Measurements from ENCODE around the gene COL24A1.

Gene COL24A1

DNA sequence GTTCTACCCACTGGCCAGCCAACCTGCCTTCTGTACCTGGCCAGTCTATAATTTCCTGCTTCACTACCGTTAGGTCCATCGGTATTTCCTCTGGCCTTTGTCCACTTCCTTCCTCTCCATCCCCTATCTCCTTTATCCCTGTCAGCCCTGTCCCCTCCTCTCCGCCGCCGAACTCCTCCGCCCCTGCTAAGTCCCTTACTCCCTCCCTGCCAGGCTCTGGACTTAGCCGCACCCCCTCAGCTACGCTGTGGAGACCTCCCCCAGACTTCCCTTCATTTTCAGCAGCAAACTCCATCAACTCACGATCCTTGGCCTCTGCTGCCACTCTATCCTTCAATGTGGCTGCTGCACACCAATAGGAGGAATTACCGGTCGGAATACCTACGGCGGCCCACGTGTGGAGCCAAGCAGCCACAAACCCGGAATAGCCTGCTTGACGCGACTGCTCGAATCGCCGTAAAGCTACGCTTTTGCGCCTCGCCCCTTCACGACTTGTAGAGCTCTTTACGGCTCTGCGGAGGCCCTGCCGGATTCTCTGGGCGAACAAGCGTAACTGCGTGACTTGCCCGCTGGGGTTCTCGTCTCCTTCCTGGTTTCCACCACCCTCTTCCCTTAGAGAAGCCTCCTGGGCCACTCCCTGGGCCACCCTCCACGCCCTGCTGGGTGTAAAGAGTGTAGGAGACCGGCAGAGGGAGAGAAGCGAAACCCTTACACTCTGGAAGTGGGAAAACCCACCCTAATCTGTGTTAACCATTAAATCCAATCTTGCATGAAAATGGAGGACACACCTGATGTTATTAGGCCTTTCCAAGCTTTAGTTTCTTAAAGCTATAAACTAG is 448.4 kb downstream of the COL24A1 start, which contains the start of gene ZNHIT6:
ZNHIT6 (minus strand) TSS at position 444 of the 839 bp plus-strand sequence; CDS start at position 295, 149 bp downstream.
- peak; percentile 97 for DNase-seq (ENCODE audit: low read depth)
- peaks cover 29% of the 10 kb centered on the region for H3K36me3 ChIP-seq (ENCODE audit: control insufficient read depth, insufficient read depth, low read length, severe bottlenecking)
- H3K9ac ChIP-seq (ENCODE audit: low read length): peak within 1 kb of the TSS; percentile 95
- H3K4me3 ChIP-seq (ENCODE audit: low read length): peak within 1 kb of the TSS; percentile 98
- H3K9me3 ChIP-seq (ENCODE audit: control insufficient read depth, low read length): no peaks in the 10 kb centered on the region
- H3K27me3 ChIP-seq (replicated peaks; ENCODE audit: control insufficient read depth, insufficient read depth, low read length): no peaks in the 10 kb centered on the region
- H3K4me1 ChIP-seq (ENCODE audit: control insufficient read depth, insufficient read depth, low read length): peaks cover 17% of the 10 kb centered on the region

DNA sequence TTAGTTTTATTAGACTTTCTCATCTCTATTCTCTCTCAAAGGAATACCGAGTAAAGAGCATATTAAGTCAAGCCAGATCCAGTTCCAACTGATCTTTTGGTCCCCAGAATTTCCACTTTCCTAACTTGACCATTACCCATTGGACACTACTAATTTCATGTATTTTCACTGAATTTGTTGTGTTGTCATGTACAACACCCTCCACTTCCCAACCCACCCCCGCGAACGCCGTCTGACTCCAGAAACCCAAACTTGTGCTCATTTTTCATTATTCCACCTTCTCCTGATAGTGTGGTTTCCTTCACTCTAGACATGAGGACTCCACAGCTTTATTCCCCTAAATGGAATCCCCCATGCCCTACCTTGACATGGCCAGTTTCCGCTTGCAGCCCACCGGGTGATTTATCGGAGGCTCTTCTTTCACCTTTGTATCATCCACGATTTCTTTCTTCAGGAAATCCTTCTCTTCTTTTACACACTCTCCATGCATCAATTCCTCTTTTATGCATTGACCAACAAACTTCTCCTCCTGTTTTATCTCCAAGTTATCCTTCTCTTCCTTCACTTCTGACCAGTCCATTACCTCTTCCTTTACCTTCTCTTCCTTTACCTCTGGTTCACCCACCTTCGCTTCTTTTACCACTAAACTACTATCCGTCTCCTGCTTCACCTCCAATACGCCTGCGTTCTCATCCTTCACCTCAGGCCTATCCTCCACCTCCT is 449.1 kb downstream of the COL24A1 start:
- H3K9ac ChIP-seq (ENCODE audit: low read length): peak overlapping the region; percentile 95
- H3K9me3 ChIP-seq (ENCODE audit: control insufficient read depth, low read length): no peaks in the 10 kb centered on the region
- H3K4me1 ChIP-seq (ENCODE audit: control insufficient read depth, insufficient read depth, low read length): peaks cover 17% of the 10 kb centered on the region
- peak; percentile 26 for DNase-seq (ENCODE audit: low read depth)
- H3K36me3 ChIP-seq (ENCODE audit: control insufficient read depth, insufficient read depth, low read length, severe bottlenecking): peaks cover 36% of the 10 kb centered on the region
- H3K4me3 ChIP-seq (ENCODE audit: low read length): peak overlapping the region; percentile 98
- H3K27me3 ChIP-seq (replicated peaks; ENCODE audit: control insufficient read depth, insufficient read depth, low read length): no peaks in the 10 kb centered on the region

- H3K9ac ChIP-seq (ENCODE audit: low read length): no peak overlapping the region
- no peaks in the 10 kb centered on the region for H3K9me3 ChIP-seq (ENCODE audit: control insufficient read depth, low read length)
- H3K4me1 ChIP-seq (ENCODE audit: control insufficient read depth, insufficient read depth, low read length): peaks cover 17% of the 10 kb centered on the region
- no peaks in the 10 kb centered on the region for H3K27me3 ChIP-seq (replicated peaks; ENCODE audit: control insufficient read depth, insufficient read depth, low read length)
- peaks cover 51% of the 10 kb centered on the region for H3K36me3 ChIP-seq (ENCODE audit: control insufficient read depth, insufficient read depth, low read length, severe bottlenecking)
- DNase-seq (ENCODE audit: low read depth): no peak
- H3K4me3 ChIP-seq (ENCODE audit: low read length): peak overlapping the region; percentile 98
Observed at GRCh38 chr1:85705940-85706339, 450.6 kb downstream of the COL24A1 start.

DNA sequence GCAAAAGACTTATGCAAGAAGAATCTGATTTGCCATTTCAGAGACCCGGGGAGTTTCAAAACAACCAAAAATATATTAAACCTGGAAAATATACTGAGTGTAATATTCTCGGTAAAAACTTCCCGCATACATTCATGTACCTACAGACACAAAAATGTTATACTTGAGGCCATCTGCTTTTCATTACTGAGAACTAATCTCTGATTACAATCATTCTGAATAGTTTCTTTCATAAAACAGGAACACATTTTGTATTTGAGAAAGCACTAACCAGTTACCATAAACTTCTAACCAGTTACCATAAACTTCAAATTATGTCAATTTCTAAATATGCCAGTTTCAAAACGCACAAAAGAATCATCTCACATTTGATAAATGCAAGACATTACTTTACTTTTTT is 456.1 kb downstream of the COL24A1 start:
- DNase-seq (ENCODE audit: low read depth): peak; percentile 69
- Histone ChIP-seq H3K36me3 (ENCODE audit: control insufficient read depth, insufficient read depth, low read length, severe bottlenecking) (peaks cover 78% of the 10 kb centered on the region), H3K4me3 (ENCODE audit: low read length) (no peak overlapping the region)

DNA sequence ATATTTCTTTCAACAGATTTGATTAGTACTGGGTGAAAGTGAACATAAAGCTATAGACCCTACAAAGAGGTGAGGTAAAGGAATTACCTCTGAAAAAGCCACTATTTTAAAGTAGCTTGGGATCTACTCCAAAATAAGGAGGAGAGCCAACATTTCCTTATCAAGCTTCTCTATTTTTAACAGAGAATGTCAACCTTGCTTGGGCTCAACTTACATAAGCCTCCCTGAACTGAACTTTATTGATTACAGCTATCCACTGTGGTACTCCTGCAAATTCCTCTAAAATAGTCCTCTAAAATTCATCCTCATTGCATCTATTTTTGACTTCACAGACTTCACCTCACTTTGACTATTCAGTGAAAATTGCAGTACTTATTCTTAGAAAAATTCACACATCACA is 458.7 kb downstream of the COL24A1 start:
- Histone ChIP-seq H3K4me1 (ENCODE audit: control insufficient read depth, insufficient read depth, low read length) (no peaks in the 10 kb centered on the region), H3K36me3 (ENCODE audit: control insufficient read depth, insufficient read depth, low read length, severe bottlenecking) (peaks cover 57% of the 10 kb centered on the region)
- DNase-seq (ENCODE audit: low read depth): no peak

More for the DNA sequence above, 456.1 kb downstream of the COL24A1 start:
- Histone ChIP-seq H3K9ac (ENCODE audit: low read length) (no peak overlapping the region), H3K9me3 (ENCODE audit: control insufficient read depth, low read length) (no peaks in the 10 kb centered on the region), H3K27me3 (replicated peaks; ENCODE audit: control insufficient read depth, insufficient read depth, low read length) (no peaks in the 10 kb centered on the region), H3K4me1 (ENCODE audit: control insufficient read depth, insufficient read depth, low read length) (no peaks in the 10 kb centered on the region)

GRCh38 chr1:85692730-85693314 is 463.8 kb downstream of the COL24A1 start:
- Histone ChIP-seq H3K4me1 (ENCODE audit: control insufficient read depth, insufficient read depth, low read length) (peaks cover 7% of the 10 kb centered on the region), H3K27me3 (replicated peaks; ENCODE audit: control insufficient read depth, insufficient read depth, low read length) (no peaks in the 10 kb centered on the region), H3K9ac (ENCODE audit: low read length) (peak overlapping the region; percentile 48), H3K36me3 (ENCODE audit: control insufficient read depth, insufficient read depth, low read length, severe bottlenecking) (peaks cover 35% of the 10 kb centered on the region), H3K4me3 (ENCODE audit: low read length) (no peak overlapping the region), H3K9me3 (ENCODE audit: control insufficient read depth, low read length) (no peaks in the 10 kb centered on the region)
- peak; percentile 86 for DNase-seq (ENCODE audit: low read depth)

More for the DNA sequence above, 458.7 kb downstream of the COL24A1 start:
- Histone ChIP-seq H3K4me3 (ENCODE audit: low read length) (no peak overlapping the region), H3K9me3 (ENCODE audit: control insufficient read depth, low read length) (no peaks in the 10 kb centered on the region), H3K27me3 (replicated peaks; ENCODE audit: control insufficient read depth, insufficient read depth, low read length) (no peaks in the 10 kb centered on the region), H3K9ac (ENCODE audit: low read length) (no peak overlapping the region)

DNA sequence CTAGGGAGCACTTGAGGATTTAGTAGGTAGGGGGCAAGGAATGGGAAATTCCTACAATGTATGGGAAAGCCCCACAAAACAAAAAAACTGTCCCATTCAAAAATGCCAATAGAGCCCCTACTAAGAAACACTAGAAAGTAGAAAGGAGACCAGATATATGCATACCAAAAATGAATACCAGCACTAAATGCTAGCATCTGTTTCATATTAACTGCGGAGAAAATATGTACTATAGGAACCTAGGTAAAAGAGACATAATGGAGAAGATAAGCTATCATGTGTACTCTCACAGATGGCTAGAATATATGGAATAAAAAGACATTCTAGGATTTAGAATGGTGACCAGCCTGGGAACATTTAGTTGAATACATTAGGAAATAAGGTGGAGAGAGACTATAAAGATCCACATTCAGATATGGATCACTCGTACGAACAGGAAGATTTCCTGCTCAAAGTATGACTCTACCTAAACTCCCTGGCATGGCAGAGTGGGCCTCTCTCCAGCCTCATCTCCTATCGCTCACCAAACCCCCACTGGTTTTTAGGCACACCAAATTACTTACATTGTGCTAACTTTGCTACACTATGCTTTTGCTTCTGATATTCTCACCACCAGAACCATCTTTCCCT is 466.7 kb downstream of the COL24A1 start:
- Histone ChIP-seq H3K4me1 (ENCODE audit: control insufficient read depth, insufficient read depth, low read length) (peaks cover 7% of the 10 kb centered on the region), H3K36me3 (ENCODE audit: control insufficient read depth, insufficient read depth, low read length, severe bottlenecking) (peaks cover 37% of the 10 kb centered on the region), H3K9ac (ENCODE audit: low read length) (no peak overlapping the region), H3K9me3 (ENCODE audit: control insufficient read depth, low read length) (no peaks in the 10 kb centered on the region), H3K27me3 (replicated peaks; ENCODE audit: control insufficient read depth, insufficient read depth, low read length) (no peaks in the 10 kb centered on the region), H3K4me3 (ENCODE audit: low read length) (no peak overlapping the region)
- DNase-seq (ENCODE audit: low read depth): peak; percentile 25

GRCh38 chr1:85683292-85684025 is 473.1 kb downstream of the COL24A1 start:
- H3K4me3 ChIP-seq (ENCODE audit: low read length): no peak overlapping the region
- peak; percentile 20 for DNase-seq (ENCODE audit: low read depth)
- H3K27me3 ChIP-seq (replicated peaks; ENCODE audit: control insufficient read depth, insufficient read depth, low read length): no peaks in the 10 kb centered on the region
- peaks cover 30% of the 10 kb centered on the region for H3K36me3 ChIP-seq (ENCODE audit: control insufficient read depth, insufficient read depth, low read length, severe bottlenecking)
- H3K9ac ChIP-seq (ENCODE audit: low read length): no peak overlapping the region
- peaks cover 11% of the 10 kb centered on the region for H3K4me1 ChIP-seq (ENCODE audit: control insufficient read depth, insufficient read depth, low read length)
- no peaks in the 10 kb centered on the region for H3K9me3 ChIP-seq (ENCODE audit: control insufficient read depth, low read length)

DNA sequence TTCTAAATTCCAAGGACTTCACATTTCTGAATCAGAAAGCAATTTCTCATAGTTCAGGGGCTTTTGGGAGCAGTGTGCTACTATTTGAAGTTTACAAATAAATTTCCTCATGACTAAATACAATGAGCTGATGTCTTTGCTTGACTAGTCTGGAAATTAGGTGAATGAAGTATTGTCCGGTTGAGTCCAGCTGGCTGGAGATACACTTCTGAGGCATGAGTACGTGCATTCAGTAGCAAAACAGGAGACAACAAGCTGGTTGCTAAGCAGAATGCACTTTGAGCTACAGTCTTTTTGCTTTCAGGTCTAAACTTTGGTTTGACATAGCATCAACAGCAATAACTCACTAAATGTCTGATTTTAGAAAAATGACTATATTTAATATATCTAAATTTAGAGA is 475.5 kb downstream of the COL24A1 start:
- Histone ChIP-seq H3K4me3 (ENCODE audit: low read length) (no peak overlapping the region), H3K36me3 (ENCODE audit: control insufficient read depth, insufficient read depth, low read length, severe bottlenecking) (peaks cover 43% of the 10 kb centered on the region), H3K9me3 (ENCODE audit: control insufficient read depth, low read length) (no peaks in the 10 kb centered on the region), H3K27me3 (replicated peaks; ENCODE audit: control insufficient read depth, insufficient read depth, low read length) (no peaks in the 10 kb centered on the region), H3K4me1 (ENCODE audit: control insufficient read depth, insufficient read depth, low read length) (peaks cover 11% of the 10 kb centered on the region), H3K9ac (ENCODE audit: low read length) (no peak overlapping the region)
- no peak for DNase-seq (ENCODE audit: low read depth)
